GM19395 (cell line): Measurements from ENCODE around the gene RABEP1.

ENCODE experiments used
- ATAC-seq: cut with Tn5 transposase; IDR thresholded peaks from one replicate; pipeline ENCODE4 v1.9.1; 2021; ENCODE audit warnings: mild to moderate bottlenecking, moderate library complexity; ENCODE audit not compliant: unreplicated experiment

The RABEP1 gene

GRCh38 chr17:5355421-5356129, 73.5 kb downstream of the RABEP1 start:
- no peak for ATAC-seq

GRCh38 chr17:5361426-5361825, 79.3 kb downstream of the RABEP1 start:
- ATAC-seq: no peak

- no peak for ATAC-seq
Measured at GRCh38 chr17:5362162-5362811, 80.2 kb downstream of the RABEP1 start.

- no peak for ATAC-seq
Measured at GRCh38 chr17:5364156-5364555, 82.1 kb downstream of the RABEP1 start.

- ATAC-seq: no peak
Measured at GRCh38 chr17:5364696-5365095, 82.6 kb downstream of the RABEP1 start.

- ATAC-seq: no peak
Measured at GRCh38 chr17:5365831-5366230, 83.7 kb downstream of the RABEP1 start.

GRCh38 chr17:5370411-5370810, 88.3 kb downstream of the RABEP1 start:
- no peak for ATAC-seq

GRCh38 chr17:5373112-5373511, 91.0 kb downstream of the RABEP1 start:
- ATAC-seq: no peak

- ATAC-seq: no peak
Measured at GRCh38 chr17:5378566-5379207, 96.6 kb downstream of the RABEP1 start.

- no peak for ATAC-seq
Measured at GRCh38 chr17:5379351-5380107, 97.4 kb downstream of the RABEP1 start.

- ATAC-seq: no peak
Measured at GRCh38 chr17:5380491-5381135, 98.5 kb downstream of the RABEP1 start.

- no peak for ATAC-seq
Measured at GRCh38 chr17:5381542-5381941, 99.5 kb downstream of the RABEP1 start.

GRCh38 chr17:5391678-5392077, 109.6 kb downstream of the RABEP1 start:
- ATAC-seq: no peak

GRCh38 chr17:5396612-5397011, 114.5 kb downstream of the RABEP1 start:
- no peak for ATAC-seq

GRCh38 chr17:5399767-5400166, 117.7 kb downstream of the RABEP1 start:
- ATAC-seq: no peak

GRCh38 chr17:5405400-5405799, 123.3 kb downstream of the RABEP1 start:
- no peak for ATAC-seq

GRCh38 chr17:5408186-5408585, 126.1 kb downstream of the RABEP1 start:
- no peak for ATAC-seq

- no peak for ATAC-seq
Measured at GRCh38 chr17:5410594-5411272, 128.6 kb downstream of the RABEP1 start.

GRCh38 chr17:5413682-5414081, 131.6 kb downstream of the RABEP1 start:
- no peak for ATAC-seq

- no peak for ATAC-seq
Measured at GRCh38 chr17:5416901-5417300, 134.8 kb downstream of the RABEP1 start.
